OCI-LY1 (cell line): ENCODE data around the gene RASAL3.

Experiments
- H2AFZ ChIP-seq: fragments of 200-600 bp; sonication (generic), shearing (Covaris generic); 2 replicates; pipeline ENCODE4 v1.6.0; 2014; ENCODE audit warnings: antibody characterized with exemption, mild to moderate bottlenecking, low read length
- H3F3A ChIP-seq: fragments of 200-600 bp; sonication (generic), shearing (Covaris generic); 2 replicates; pipeline ENCODE4 v1.6.0; 2014; ENCODE audit warnings: mild to moderate bottlenecking, antibody characterized with exemption, low read length, moderate library complexity; ENCODE audit not compliant: insufficient read depth
- H3K27ac ChIP-seq: fragments of 200-600 bp; sonication (generic); 2 replicates; pipeline ENCODE4 v1.5.1; 2014; ENCODE audit warnings: low read length, mixed run types, mild to moderate bottlenecking, low read depth; ENCODE audit not compliant: poor library complexity, severe bottlenecking
- H3K27me3 ChIP-seq: fragments of 200-600 bp; sonication (generic); 2 replicates; pipeline ENCODE4 v1.6.0; 2014; ENCODE audit warnings: antibody characterized with exemption, mild to moderate bottlenecking, low read length, moderate library complexity; ENCODE audit not compliant: insufficient read depth
- H3K36me3 ChIP-seq: fragments of 200-600 bp; sonication (generic); 2 replicates; pipeline ENCODE4 v1.6.1; 2014; ENCODE audit warnings: mild to moderate bottlenecking, antibody characterized with exemption, low read length, moderate library complexity, mixed read lengths; ENCODE audit not compliant: insufficient read depth
- H3K4me1 ChIP-seq: fragments of 200-600 bp; sonication (generic); 2 replicates; pipeline ENCODE4 v1.5.1; 2014; ENCODE audit warnings: mild to moderate bottlenecking, low read length, moderate library complexity; ENCODE audit not compliant: insufficient read depth, severe bottlenecking
- H3K4me2 ChIP-seq: fragments of 200-600 bp; sonication (generic), shearing (Covaris generic); 2 replicates; pipeline ENCODE4 v1.6.1; 2014; ENCODE audit warnings: low read length
- H3K4me3 ChIP-seq: fragments of 200-600 bp; sonication (generic); 2 replicates; pipeline ENCODE4 v1.5.1; 2014; ENCODE audit warnings: low read length, low read depth, mild to moderate bottlenecking, mixed read lengths; ENCODE audit not compliant: poor library complexity, severe bottlenecking
- H3K79me2 ChIP-seq: fragments of 200-600 bp; shearing (Covaris generic); 2 replicates; pipeline ENCODE4 v1.6.1; 2016; ENCODE audit warnings: mixed run types, low read length, mixed read lengths; ENCODE audit not compliant: insufficient read depth
- H3K9ac ChIP-seq: fragments of 200-600 bp; sonication (generic), shearing (Covaris generic); 2 replicates; pipeline ENCODE4 v1.6.1; 2014; ENCODE audit warnings: mild to moderate bottlenecking, low read length, mixed read lengths
- H3K9me2 ChIP-seq: fragments of 200-600 bp; sonication (generic), shearing (Covaris generic); 2 replicates; pipeline ENCODE4 v1.6.1; 2014; ENCODE audit warnings: low read depth, mild to moderate bottlenecking, low read length, mixed read lengths
- H3K9me3 ChIP-seq: fragments of 200-600 bp; shearing (Covaris generic); 2 replicates; pipeline ENCODE4 v1.6.1; 2014; ENCODE audit warnings: low read length, mixed read lengths
- H4K20me1 ChIP-seq: fragments of 200-600 bp; sonication (generic), shearing (Covaris generic); 2 replicates; pipeline ENCODE4 v1.6.0; 2016; ENCODE audit warnings: mild to moderate bottlenecking, low read length; ENCODE audit not compliant: insufficient read depth
- EZH2 ChIP-seq: fragments of 200-600 bp; sonication (generic), shearing (Covaris generic); IDR thresholded peaks from 2 replicates; pipeline ENCODE4 v1.8.0; 2017; ENCODE audit warnings: borderline replicate concordance, mixed run types, mild to moderate bottlenecking, antibody characterized with exemption, low read length, moderate library complexity, mixed read lengths
- TF ChIP-seq, protein P1 (sequence below): fragments of 200-600 bp; sonication (generic), shearing (Covaris generic); IDR thresholded peaks from 2 replicates; pipeline ENCODE4 v1.5.1; 2017; ENCODE audit warnings: mild to moderate bottlenecking, antibody characterized with exemption, low read length, moderate library complexity, mixed read lengths

The RASAL3 gene

DNA sequence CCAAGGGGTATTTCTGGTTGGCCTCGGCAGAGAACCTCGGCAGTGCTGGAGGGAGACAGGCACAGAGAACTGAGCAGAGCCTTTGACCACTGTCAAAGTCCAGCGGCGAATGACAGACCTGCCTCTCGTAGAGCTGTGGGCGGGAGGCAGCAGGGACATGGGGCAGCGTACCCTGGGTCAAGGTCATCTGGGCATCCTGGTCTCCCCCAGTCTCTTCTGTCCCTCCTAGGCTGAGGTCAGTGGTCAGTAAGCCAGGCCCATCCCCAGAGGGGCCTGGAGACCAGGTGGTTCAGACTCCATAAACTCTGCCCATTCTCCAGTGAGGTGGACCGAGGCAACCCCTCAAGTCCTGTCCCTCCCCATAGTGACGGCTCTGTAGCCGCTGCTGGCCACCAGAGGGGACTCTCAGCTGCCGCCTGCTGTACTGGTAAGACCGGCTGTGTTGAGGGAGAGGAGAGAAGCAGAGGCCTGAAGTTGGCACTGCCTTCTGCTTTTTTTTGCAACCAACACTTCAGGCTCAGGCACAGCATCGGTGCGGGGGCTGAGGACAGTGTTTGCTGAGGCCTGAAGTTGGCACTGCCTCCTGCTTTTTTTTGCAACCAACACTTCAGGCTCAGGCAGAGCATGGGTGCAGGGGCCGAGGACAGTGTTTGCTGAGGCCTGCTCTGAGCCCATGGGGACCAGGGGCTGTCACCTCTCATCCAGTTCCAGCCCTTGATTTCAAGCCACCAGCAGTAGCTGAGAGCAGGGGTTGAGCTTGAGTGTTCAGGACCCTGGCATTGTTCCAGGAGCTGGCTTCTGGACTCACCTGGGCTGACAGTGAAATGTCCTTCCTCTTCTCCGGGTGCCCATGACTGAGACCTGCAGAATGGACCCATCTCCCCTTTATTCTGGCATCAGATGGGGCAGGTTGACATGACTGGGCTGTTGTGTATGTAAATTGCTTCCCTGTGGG lies 15.3 kb upstream of the RASAL3 start, which contains the start of gene PGLYRP2:
TSS of gene PGLYRP2 (minus strand) at position 111 of the 955 bp plus-strand sequence. CDS start 130 bp downstream, outside the sequence.
- no peaks in the 10 kb centered on the region for H3K9me3 ChIP-seq
- no peak within 1 kb of the TSS for H3K27ac ChIP-seq
- H3K4me2 ChIP-seq: no peak within 1 kb of the TSS

DNA sequence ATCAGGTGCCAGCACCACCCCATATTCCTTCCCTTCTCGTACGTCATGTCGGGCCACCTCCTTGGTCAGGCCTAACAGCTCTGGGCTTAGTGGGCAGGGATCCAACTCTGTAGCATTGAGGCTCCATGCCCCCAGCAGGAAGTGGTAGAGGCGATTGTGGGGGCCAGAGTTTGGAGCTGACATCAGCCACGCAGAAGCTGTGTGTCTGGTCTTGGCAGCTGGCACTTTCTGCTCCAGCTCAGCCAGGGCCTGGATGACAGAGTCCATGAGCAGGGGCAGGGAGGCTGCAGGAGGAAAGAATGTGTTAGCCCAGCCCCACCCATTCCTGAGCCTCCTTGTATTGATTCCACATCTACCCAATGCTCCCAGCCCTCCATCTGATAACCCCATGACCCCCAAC lies 12.0 kb upstream of the RASAL3 start:
- Histone ChIP-seq H3F3A (no peaks in the 10 kb centered on the region), H4K20me1 (no peaks in the 10 kb centered on the region), H3K4me3 (no peak overlapping the region), H3K9me3 (no peaks in the 10 kb centered on the region), H3K4me1 (no peaks in the 10 kb centered on the region), H3K27me3 (no peaks in the 10 kb centered on the region), H3K79me2 (no peaks in the 10 kb centered on the region), H3K36me3 (no peaks in the 10 kb centered on the region), H3K27ac (no peak overlapping the region), H3K9ac (no peak overlapping the region), H3K9me2 (no peaks in the 10 kb centered on the region), H2AFZ (no peak overlapping the region), H3K4me2 (no peak overlapping the region)
- TF ChIP-seq, protein P1, sequence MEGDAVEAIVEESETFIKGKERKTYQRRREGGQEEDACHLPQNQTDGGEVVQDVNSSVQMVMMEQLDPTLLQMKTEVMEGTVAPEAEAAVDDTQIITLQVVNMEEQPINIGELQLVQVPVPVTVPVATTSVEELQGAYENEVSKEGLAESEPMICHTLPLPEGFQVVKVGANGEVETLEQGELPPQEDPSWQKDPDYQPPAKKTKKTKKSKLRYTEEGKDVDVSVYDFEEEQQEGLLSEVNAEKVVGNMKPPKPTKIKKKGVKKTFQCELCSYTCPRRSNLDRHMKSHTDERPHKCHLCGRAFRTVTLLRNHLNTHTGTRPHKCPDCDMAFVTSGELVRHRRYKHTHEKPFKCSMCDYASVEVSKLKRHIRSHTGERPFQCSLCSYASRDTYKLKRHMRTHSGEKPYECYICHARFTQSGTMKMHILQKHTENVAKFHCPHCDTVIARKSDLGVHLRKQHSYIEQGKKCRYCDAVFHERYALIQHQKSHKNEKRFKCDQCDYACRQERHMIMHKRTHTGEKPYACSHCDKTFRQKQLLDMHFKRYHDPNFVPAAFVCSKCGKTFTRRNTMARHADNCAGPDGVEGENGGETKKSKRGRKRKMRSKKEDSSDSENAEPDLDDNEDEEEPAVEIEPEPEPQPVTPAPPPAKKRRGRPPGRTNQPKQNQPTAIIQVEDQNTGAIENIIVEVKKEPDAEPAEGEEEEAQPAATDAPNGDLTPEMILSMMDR: no peak
- TF ChIP-seq EZH2: no peak

More for the DNA sequence above, 15.3 kb upstream of the RASAL3 start, which contains the start of gene PGLYRP2:
- no peaks in the 10 kb centered on the region for H3K4me1 ChIP-seq
- no peaks in the 10 kb centered on the region for H3K9me2 ChIP-seq
- no peak within 1 kb of the TSS for H2AFZ ChIP-seq
- TF ChIP-seq, protein P1: no peak
- no peak for TF ChIP-seq EZH2
- no peak within 1 kb of the TSS for H3K4me3 ChIP-seq
- H3K9ac ChIP-seq: no peak within 1 kb of the TSS
- H3K36me3 ChIP-seq: no peaks in the 10 kb centered on the region
- no peaks in the 10 kb centered on the region for H3K79me2 ChIP-seq
- no peaks in the 10 kb centered on the region for H3K27me3 ChIP-seq
- no peaks in the 10 kb centered on the region for H4K20me1 ChIP-seq
- no peaks in the 10 kb centered on the region for H3F3A ChIP-seq

DNA sequence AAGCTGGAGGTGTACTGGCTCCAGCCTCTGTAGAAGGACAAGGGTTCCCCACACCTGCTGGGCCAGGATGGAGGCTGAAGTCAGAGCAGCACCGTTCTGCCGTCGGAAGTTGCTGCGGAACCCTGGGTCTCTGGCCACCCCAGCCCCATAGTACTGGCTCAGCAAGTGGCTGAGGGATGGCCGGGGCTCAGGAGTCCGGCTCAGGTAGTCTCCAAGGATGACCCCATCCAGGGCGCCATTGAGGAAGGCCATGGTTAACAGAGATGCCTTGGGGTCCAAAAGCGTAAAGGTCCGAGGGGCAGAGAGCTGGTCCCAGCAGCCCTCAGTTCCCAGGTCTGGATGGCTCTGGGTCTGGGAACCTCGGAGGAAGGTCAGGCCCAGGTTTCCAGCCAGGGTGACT lies 11.3 kb upstream of the RASAL3 start:
- Histone ChIP-seq H3K4me2 (no peak overlapping the region), H3K4me3 (no peak overlapping the region), H3K36me3 (no peaks in the 10 kb centered on the region), H3K9me3 (no peaks in the 10 kb centered on the region), H3K9ac (no peak overlapping the region), H3F3A (no peaks in the 10 kb centered on the region), H3K27ac (no peak overlapping the region), H3K9me2 (no peaks in the 10 kb centered on the region), H3K4me1 (no peaks in the 10 kb centered on the region), H2AFZ (no peak overlapping the region), H3K27me3 (no peaks in the 10 kb centered on the region), H3K79me2 (no peaks in the 10 kb centered on the region), H4K20me1 (no peaks in the 10 kb centered on the region)
- no peak for TF ChIP-seq EZH2
- TF ChIP-seq, protein P1: no peak
